HG03469 (cell line): Measurements from ENCODE around the gene TRIM54.
A peak's percentile ranks its signal among the peaks of the same experiment; 100 is the strongest.
"Not testable (repeated sequence)": the region's sequence is repeated elsewhere in the genome, so short reads cannot be mapped to it uniquely, and the experiment has no call there.

Source experiments
- ATAC-seq: cut with Tn5 transposase; IDR thresholded peaks from one replicate; pipeline ENCODE4 v1.9.1; 2021; ENCODE audit warnings: mild to moderate bottlenecking, moderate library complexity, moderate number of reproducible peaks; ENCODE audit not compliant: unreplicated experiment

TRIM54 gene

GRCh38 chr2:27309651-27310050 is 27.4 kb downstream of the TRIM54 start:
- ATAC-seq: no peak

- no peak for ATAC-seq
Measured at GRCh38 chr2:27312152-27312551, 29.9 kb downstream of the TRIM54 start.

GRCh38 chr2:27313882-27314645 is 31.8 kb downstream of the TRIM54 start:
- ATAC-seq: no peak

- no peak for ATAC-seq
Measured at GRCh38 chr2:27314709-27315108, 32.5 kb downstream of the TRIM54 start.

GRCh38 chr2:27315122-27315521 is 32.9 kb downstream of the TRIM54 start:
- no peak for ATAC-seq

GRCh38 chr2:27316655-27317412 is 34.6 kb downstream of the TRIM54 start:
- ATAC-seq: no peak

- not testable (repeated sequence) for ATAC-seq
Measured at GRCh38 chr2:27319839-27320238, 37.6 kb downstream of the TRIM54 start.

GRCh38 chr2:27320958-27321543 is 38.8 kb downstream of the TRIM54 start:
- ATAC-seq: no peak

- no peak for ATAC-seq
Measured at GRCh38 chr2:27322301-27322765, 40.1 kb downstream of the TRIM54 start.

GRCh38 chr2:27322766-27323595 is 40.8 kb downstream of the TRIM54 start, which contains the start of gene MPV17:
MPV17 (minus strand) TSS chr2:27323097; CDS start chr2:27322517, 580 bp downstream.
- ATAC-seq: peak; percentile 72

GRCh38 chr2:27323596-27324285 is 41.5 kb downstream of the TRIM54 start:
- ATAC-seq: no peak

- ATAC-seq: no peak
Measured at GRCh38 chr2:27324720-27325119, 42.5 kb downstream of the TRIM54 start.

GRCh38 chr2:27335311-27335710 is 53.1 kb downstream of the TRIM54 start:
- no peak for ATAC-seq

- no peak for ATAC-seq
Measured at GRCh38 chr2:27336173-27336572, 53.9 kb downstream of the TRIM54 start.

- no peak for ATAC-seq
Measured at GRCh38 chr2:27347641-27348040, 65.4 kb downstream of the TRIM54 start.

GRCh38 chr2:27350106-27350693 is 68.0 kb downstream of the TRIM54 start:
- no peak for ATAC-seq

GRCh38 chr2:27351802-27352598 is 69.8 kb downstream of the TRIM54 start:
- ATAC-seq: no peak

- not testable (repeated sequence) for ATAC-seq
Measured at GRCh38 chr2:27353386-27353761, 71.1 kb downstream of the TRIM54 start.
